Mesenchymal stem cell (in vitro differentiated cells and primary cell): ENCODE measurements around the gene THRAP3.

ENCODE experiments used
- DNase-seq: peaks from one replicate; pipeline ENCODE4 v3.0.0-alpha.2; 2013
- H2AFZ ChIP-seq: one replicate; pipeline ENCODE4 v1.6.1; 2013; ENCODE audit warnings: low read depth, mild to moderate bottlenecking, control low read depth, inconsistent platforms, low read length, moderate library complexity
- H2AK5ac ChIP-seq: 2 replicates; pipeline ENCODE4 v1.6.1; 2013; ENCODE audit warnings: low read length, moderate library complexity, mild to moderate bottlenecking, inconsistent platforms; ENCODE audit not compliant: severe bottlenecking
- H2BK120ac ChIP-seq: one replicate; pipeline ENCODE4 v1.6.1; 2013; ENCODE audit warnings: low read depth, mild to moderate bottlenecking, inconsistent platforms, low read length, moderate library complexity
- H2BK12ac ChIP-seq, 2 experiments: one replicate each; pipeline ENCODE4 v1.6.1; 2013; ENCODE audit warnings: inconsistent platforms in 2 of 2, low read length in 2 of 2, mild to moderate bottlenecking in 2 of 2, moderate library complexity in 2 of 2, control low read depth in 1 of 2
- H2BK15ac ChIP-seq: one replicate; pipeline ENCODE4 v1.6.1; 2013; ENCODE audit warnings: mild to moderate bottlenecking, low read depth, inconsistent platforms; ENCODE audit not compliant: poor library complexity, severe bottlenecking
- H2BK5ac ChIP-seq: 2 replicates; pipeline ENCODE4 v1.6.1; 2013; ENCODE audit warnings: low read depth, mild to moderate bottlenecking, low read length, control low read depth, inconsistent platforms; ENCODE audit not compliant: poor library complexity, severe bottlenecking
- H3K14ac ChIP-seq, 2 experiments: one replicate each; pipeline ENCODE4 v1.6.1; 2013; ENCODE audit warnings: inconsistent platforms in 2 of 2, low read length in 2 of 2, control low read depth in 1 of 2, mild to moderate bottlenecking in 1 of 2, moderate library complexity in 1 of 2
- H3K18ac ChIP-seq, 2 experiments: one replicate each; pipeline ENCODE4 v1.6.1; 2013; ENCODE audit warnings: inconsistent platforms in 2 of 2, low read length in 2 of 2, control low read depth in 1 of 2, low read depth in 1 of 2, mild to moderate bottlenecking in 1 of 2
- H3K23ac ChIP-seq, 2 experiments: one replicate each; pipeline ENCODE4 v1.6.1; 2013; ENCODE audit warnings: inconsistent platforms in 2 of 2, low read length in 2 of 2, mild to moderate bottlenecking in 2 of 2, moderate library complexity in 2 of 2, control low read depth in 1 of 2
- H3K27ac ChIP-seq: 2 replicates; pipeline ENCODE4 v1.5.1; 2013; ENCODE audit warnings: mild to moderate bottlenecking, moderate library complexity, low read length, control low read depth, inconsistent platforms; ENCODE audit not compliant: poor library complexity, severe bottlenecking
- H3K27me3 ChIP-seq, 2 experiments: 2 replicates each; pipeline versions ENCODE4 v1.6.1 to v1.7.0; 2013; ENCODE audit warnings: low read length in 2 of 2, mild to moderate bottlenecking in 2 of 2, moderate library complexity in 2 of 2, control low read depth in 1 of 2, inconsistent platforms in 1 of 2; ENCODE audit not compliant: control insufficient read depth in 1 of 2, insufficient read depth in 1 of 2
- H3K36me3 ChIP-seq, 2 experiments: 2 replicates each; pipeline versions ENCODE4 v1.6.1 to v1.7.0; 2013; ENCODE audit warnings: low read length in 2 of 2, control low read depth in 1 of 2, inconsistent platforms in 1 of 2, low read depth in 1 of 2, mild to moderate bottlenecking in 1 of 2; ENCODE audit not compliant: insufficient read depth in 2 of 2, control insufficient read depth in 1 of 2
- H3K4ac ChIP-seq, 2 experiments: one replicate each; pipeline ENCODE4 v1.6.1; 2013; ENCODE audit warnings: inconsistent platforms in 2 of 2, low read length in 2 of 2, mild to moderate bottlenecking in 2 of 2, moderate library complexity in 2 of 2, control low read depth in 1 of 2, low read depth in 1 of 2
- H3K4me1 ChIP-seq: 2 replicates; pipeline ENCODE4 v1.6.1; 2013; ENCODE audit warnings: low read depth, low read length, control low read depth; ENCODE audit not compliant: control insufficient read depth, insufficient read depth
- H3K4me2 ChIP-seq: 2 replicates; pipeline ENCODE4 v1.6.1; 2013; ENCODE audit warnings: low read length, mild to moderate bottlenecking, inconsistent platforms; ENCODE audit not compliant: poor library complexity, severe bottlenecking
- H3K4me3 ChIP-seq, 2 experiments: 2 replicates each; pipeline versions ENCODE4 v1.5.1 to v1.7.0; 2013; ENCODE audit warnings: low read length in 2 of 2, mild to moderate bottlenecking in 2 of 2, control low read depth in 1 of 2, low read depth in 1 of 2; ENCODE audit not compliant: insufficient read depth in 1 of 2
- H3K79me1 ChIP-seq: replicated peaks from 2 replicates; pipeline ENCODE4 v1.6.1; 2013; ENCODE audit warnings: mild to moderate bottlenecking, control low read depth, low read length, inconsistent platforms; ENCODE audit not compliant: poor library complexity, severe bottlenecking
- H3K9ac ChIP-seq: 2 replicates; pipeline ENCODE4 v1.7.0; 2013; ENCODE audit warnings: mild to moderate bottlenecking, low read length, moderate library complexity
- H3K9me3 ChIP-seq: 2 replicates; pipeline ENCODE4 v1.7.0; 2013; ENCODE audit warnings: mild to moderate bottlenecking, low read length; ENCODE audit not compliant: control insufficient read depth
- H4K8ac ChIP-seq: one replicate; pipeline ENCODE4 v1.6.1; 2013; ENCODE audit warnings: inconsistent platforms, mild to moderate bottlenecking, low read length, moderate library complexity
- H4K91ac ChIP-seq: one replicate; pipeline ENCODE4 v1.6.1; 2013; ENCODE audit warnings: mild to moderate bottlenecking, low read length, inconsistent platforms
- WGBS: methylation state at CpG from one replicate; pipeline ENCODE4 v1.1.7; 2013; ENCODE audit warnings: mixed read lengths; 5-methylcytosine and 5-hydroxymethylcytosine counted together

THRAP3 gene

DNA sequence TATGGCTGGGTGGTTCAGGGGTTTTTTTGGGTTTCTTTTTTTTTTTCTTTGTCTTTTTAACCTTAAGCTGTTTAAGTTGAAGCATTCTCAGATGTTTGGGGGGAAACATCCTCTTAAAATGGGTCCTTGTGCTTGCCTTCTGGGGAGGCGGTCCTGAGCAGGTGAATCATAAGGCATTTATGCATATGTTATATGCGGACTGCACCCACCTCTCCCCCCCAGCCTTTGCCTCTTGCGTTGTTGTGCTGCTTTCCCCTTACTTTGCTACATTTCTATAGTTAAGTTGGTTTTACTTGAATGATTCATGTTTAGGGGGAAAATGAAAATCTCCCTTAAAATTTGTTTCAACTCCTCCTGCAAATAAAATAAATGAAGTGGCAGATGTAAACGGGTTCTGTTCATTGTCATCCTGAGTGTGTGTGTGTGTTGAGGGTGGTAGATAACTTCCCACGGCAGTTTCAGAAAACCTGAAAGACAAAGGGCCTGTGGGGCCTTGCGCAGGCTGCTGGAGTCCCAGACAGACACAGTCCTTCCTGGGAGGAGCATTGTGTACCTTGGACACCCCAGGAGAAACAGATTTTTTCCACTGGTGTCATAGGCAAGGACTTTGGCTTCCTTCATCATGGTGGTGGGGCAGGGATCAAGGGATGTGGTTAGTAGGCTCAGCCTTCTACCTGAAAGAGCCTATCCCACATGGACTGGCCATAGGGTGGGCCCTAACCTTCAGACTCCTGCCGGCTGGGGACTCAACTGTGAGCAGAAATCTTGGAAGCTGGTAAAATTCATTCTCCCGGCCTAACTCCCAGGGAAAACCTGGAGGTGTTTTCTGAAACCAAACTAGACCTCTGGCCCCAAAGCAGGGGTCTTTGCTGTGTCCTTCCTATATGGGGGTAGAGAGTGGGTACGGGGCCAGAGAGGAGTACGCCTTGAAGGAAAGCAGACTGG is 81.0 kb downstream of the THRAP3 start:
- 90% methylated on average over 8 of the region's 10 CpGs for WGBS
- peak; percentile 39 for DNase-seq
- H2BK15ac ChIP-seq, result no peak overlapping the region

DNA sequence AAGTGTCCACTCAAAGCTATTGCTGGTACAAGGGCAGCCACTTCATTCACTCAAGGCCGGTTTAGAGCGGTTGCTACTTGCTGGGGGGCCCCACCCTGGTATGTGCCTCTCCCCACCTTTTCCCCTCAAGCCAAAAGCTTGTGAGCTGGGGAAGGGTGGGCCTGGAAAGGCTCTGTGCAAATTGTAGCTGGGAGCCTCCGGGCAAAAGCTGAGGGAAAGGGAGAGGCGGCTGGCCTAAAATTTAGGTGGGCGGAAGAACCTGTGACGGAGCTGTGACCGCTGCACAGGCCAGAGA is 81.6 kb downstream of the THRAP3 start:
- no peak overlapping the region for H4K8ac ChIP-seq
- H3K14ac ChIP-seq, result no peak overlapping the region
- H3K18ac ChIP-seq, result peak overlapping the region in 1 of 2 experiments; percentile 50
- WGBS, result 81% methylated on average over 5 of the region's 7 CpGs
- no peak overlapping the region for H2BK120ac ChIP-seq
- no peak overlapping the region for H2BK12ac ChIP-seq
- H3K36me3 ChIP-seq, result peaks cover 54 to 55% of the 10 kb centered on the region in 2 experiments
- no peak overlapping the region for H3K9ac ChIP-seq
- H2AK5ac ChIP-seq, result no peak overlapping the region
- no peak overlapping the region for H4K91ac ChIP-seq
- peaks cover 25% of the 10 kb centered on the region for H3K4me1 ChIP-seq
- H2BK15ac ChIP-seq, result no peak overlapping the region
- no peak overlapping the region for H3K23ac ChIP-seq
- H3K4me2 ChIP-seq, result no peak overlapping the region
- no peak overlapping the region for H3K27ac ChIP-seq
- no peak overlapping the region for H2AFZ ChIP-seq
- no peak overlapping the region for H2BK5ac ChIP-seq
- no peak for DNase-seq
- H3K27me3 ChIP-seq, result no peaks in the 10 kb centered on the region
- peaks cover 36% of the 10 kb centered on the region for H3K79me1 ChIP-seq
- H3K9me3 ChIP-seq, result no peaks in the 10 kb centered on the region
- H3K4me3 ChIP-seq, result no peak overlapping the region
- H3K4ac ChIP-seq, result no peak overlapping the region

More for the DNA sequence above, 81.0 kb downstream of the THRAP3 start:
- H2AFZ ChIP-seq, result no peak overlapping the region
- no peaks in the 10 kb centered on the region for H3K9me3 ChIP-seq
- H3K4ac ChIP-seq, result no peak overlapping the region
- no peak overlapping the region for H2BK12ac ChIP-seq
- peak overlapping the region; percentile 27 for H2AK5ac ChIP-seq
- no peak overlapping the region for H3K9ac ChIP-seq
- no peak overlapping the region for H3K23ac ChIP-seq
- no peak overlapping the region for H3K27ac ChIP-seq
- no peak overlapping the region for H4K91ac ChIP-seq
- H3K14ac ChIP-seq, result no peak overlapping the region
- no peak overlapping the region for H3K4me3 ChIP-seq
- H4K8ac ChIP-seq, result peak overlapping the region; percentile 25
- peaks cover 58 to 61% of the 10 kb centered on the region in 2 experiments for H3K36me3 ChIP-seq
- peaks cover 39% of the 10 kb centered on the region for H3K79me1 ChIP-seq
- peak overlapping the region in 1 of 2 experiments; percentile 2 for H3K18ac ChIP-seq
- H2BK5ac ChIP-seq, result no peak overlapping the region
- no peak overlapping the region for H2BK120ac ChIP-seq
- H3K4me1 ChIP-seq, result peaks cover 25% of the 10 kb centered on the region
- H3K27me3 ChIP-seq, result no peaks in the 10 kb centered on the region
- no peak overlapping the region for H3K4me2 ChIP-seq

DNA sequence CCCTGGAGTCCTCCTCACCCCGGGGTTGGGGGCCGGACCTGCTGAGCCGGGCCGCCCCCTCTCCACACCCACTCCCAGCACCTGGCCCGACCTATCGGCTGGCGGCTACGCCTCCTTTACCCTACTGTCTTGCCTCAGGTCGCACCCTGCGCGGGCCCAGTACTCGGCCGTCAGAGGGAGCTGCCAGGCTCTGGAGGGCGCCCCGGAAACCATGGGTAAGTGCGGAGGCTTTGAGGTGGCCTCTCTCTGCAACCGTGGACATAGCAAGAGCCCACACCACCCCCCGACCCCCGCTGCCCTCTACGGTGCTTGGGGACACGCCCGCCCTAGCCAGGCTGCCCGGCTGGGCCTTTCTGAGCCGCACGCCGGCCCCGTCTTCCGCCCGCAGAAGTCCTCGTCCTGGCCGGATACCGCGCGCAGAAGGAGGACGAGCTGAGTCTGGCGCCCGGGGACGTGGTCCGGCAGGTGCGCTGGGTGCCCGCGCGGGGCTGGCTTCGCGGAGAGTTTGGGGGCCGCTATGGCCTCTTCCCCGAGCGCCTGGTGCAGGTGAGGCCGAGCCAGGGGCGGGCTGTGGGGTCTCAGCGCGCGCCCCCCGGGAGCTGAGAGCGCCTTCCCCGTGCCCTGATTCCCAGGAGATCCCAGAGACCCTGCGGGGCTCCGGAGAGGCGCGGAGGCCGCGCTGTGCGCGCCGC is 82.1 kb downstream of the THRAP3 start, which contains the start of gene SH3D21:
Gene SH3D21, plus strand, starts transcription at position 159 of the 692 bp plus-strand sequence. Its CDS starts 53 bp downstream, at position 212.
- peak; percentile 46 for DNase-seq
- peak within 1 kb of the TSS; percentile 65 for H4K8ac ChIP-seq
- no peak within 1 kb of the TSS for H3K27ac ChIP-seq
- no peak within 1 kb of the TSS for H2BK15ac ChIP-seq
- no peaks in the 10 kb centered on the region for H3K27me3 ChIP-seq
- H2AK5ac ChIP-seq, result peak within 1 kb of the TSS; percentile 27
- no peak within 1 kb of the TSS for H2BK5ac ChIP-seq
- H3K9me3 ChIP-seq, result no peaks in the 10 kb centered on the region
- H4K91ac ChIP-seq, result no peak within 1 kb of the TSS
- peak within 1 kb of the TSS in 1 of 2 experiments; percentile 97 for H3K23ac ChIP-seq
- WGBS, result 9% methylated on average over 65 of the region's 65 CpGs
- H3K79me1 ChIP-seq, result peaks cover 35% of the 10 kb centered on the region
- H3K4me3 ChIP-seq, result peak within 1 kb of the TSS; percentile 66 to 82
- peak within 1 kb of the TSS in 1 of 2 experiments; percentile 79 for H3K4ac ChIP-seq
- H2BK12ac ChIP-seq, result peak within 1 kb of the TSS in 1 of 2 experiments; percentile 76
- H3K36me3 ChIP-seq, result peaks cover 49 to 55% of the 10 kb centered on the region in 2 experiments
- peak within 1 kb of the TSS; percentile 16 to 91 for H3K18ac ChIP-seq
- H3K14ac ChIP-seq, result peak within 1 kb of the TSS in 1 of 2 experiments; percentile 90
- peak within 1 kb of the TSS; percentile 93 for H3K4me2 ChIP-seq
- H2AFZ ChIP-seq, result peak within 1 kb of the TSS; percentile 95
- no peak within 1 kb of the TSS for H2BK120ac ChIP-seq
- peak within 1 kb of the TSS; percentile 77 for H3K9ac ChIP-seq
- H3K4me1 ChIP-seq, result peaks cover 25% of the 10 kb centered on the region
